GM19438 (cell line): ENCODE results near the gene RPP38.

Experiments used
- ATAC-seq: cut with Tn5 transposase; IDR thresholded peaks from one replicate; pipeline ENCODE4 v1.9.1; 2021; ENCODE audit warnings: low read depth; ENCODE audit not compliant: unreplicated experiment

The RPP38 gene

DNA sequence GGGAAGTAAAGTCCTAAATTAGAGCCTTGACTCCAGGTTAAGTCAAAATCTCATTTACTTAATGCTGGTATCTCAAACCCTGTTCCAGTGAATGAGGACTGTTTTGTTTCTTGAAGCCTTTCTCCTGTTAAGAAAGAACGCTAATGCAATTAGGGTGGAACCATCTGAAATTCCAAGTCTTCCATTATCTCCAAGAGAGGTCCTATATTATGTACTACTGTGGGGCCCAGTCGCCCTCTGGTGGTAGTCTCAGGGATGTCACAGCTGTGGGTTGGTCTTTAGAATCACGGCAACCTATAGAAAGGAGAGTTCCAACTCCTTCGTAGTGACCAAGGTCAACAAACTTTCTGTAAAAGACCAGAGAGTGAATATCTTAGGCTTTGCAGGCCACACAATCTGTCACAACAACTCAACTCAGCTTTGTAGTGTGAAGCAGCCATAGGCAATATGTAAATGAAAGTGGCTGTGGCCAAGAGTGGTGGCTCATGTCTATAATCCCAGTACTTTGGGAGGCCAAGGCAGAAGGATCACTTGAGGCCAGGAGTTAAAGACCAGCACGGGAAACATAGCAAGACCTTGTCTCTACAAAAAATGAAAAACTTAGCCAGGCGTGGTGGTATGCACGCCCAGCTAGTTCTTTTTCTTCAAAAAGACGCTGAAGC lies 9.3 kb downstream of the RPP38 start:
- peak; percentile 93 for ATAC-seq

DNA sequence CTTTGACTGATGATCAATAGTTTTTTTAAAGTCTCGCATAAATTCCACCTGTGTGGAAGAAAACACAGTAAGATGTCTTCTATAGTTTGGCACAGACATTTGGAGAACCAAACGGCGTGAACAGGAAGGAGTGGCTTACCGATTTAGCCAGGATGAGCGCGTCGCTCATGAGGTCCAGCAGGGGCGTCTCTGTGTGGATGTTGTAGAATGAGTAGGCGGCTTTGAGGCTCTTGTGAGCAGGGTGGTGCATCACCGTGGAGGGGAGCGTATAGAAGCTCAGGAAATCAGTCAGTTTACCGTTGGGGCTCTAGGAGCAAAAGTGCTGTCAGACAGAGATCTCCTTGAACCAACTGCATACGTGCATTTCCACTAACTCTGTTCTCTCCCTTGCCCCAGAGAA lies 15.5 kb downstream of the RPP38 start:
- no peak for ATAC-seq

DNA sequence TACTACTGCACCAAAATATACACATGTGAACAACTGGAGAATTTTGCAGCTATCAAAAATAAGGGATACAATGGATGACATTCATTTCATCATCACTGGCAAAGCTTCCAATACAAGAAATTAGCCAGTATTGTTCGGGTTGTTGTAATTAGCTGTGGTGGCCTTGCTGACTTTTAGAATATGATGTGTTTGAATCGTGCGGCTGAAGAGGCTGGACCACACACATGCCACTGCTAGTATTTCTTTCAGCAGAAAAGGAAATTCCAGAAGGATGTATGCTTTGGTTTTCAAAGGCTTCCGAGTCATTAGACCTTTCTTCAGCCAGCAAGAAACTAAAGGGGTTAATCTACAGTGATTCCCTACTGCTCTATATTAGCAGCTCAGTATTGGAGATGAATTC lies 16.6 kb downstream of the RPP38 start:
- no peak for ATAC-seq

DNA sequence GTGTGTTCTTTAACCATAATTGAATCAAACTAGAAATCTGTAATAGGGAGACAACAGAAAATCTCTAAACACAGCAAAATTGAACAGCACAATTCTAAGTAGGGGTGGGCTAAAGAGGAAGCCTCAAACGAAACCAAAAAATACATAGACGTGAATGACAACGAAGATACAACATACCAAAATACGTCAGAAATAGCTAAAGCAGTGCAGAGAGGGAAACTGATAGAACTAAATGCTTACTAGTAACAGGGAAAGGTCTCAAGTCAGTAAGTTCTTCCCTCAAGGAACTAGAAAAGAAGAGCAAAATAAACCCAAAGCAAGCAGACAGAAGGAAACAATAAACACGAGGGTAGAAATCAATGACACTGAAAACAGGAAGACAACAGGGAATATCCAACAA lies 19.1 kb downstream of the RPP38 start:
- no peak for ATAC-seq

DNA sequence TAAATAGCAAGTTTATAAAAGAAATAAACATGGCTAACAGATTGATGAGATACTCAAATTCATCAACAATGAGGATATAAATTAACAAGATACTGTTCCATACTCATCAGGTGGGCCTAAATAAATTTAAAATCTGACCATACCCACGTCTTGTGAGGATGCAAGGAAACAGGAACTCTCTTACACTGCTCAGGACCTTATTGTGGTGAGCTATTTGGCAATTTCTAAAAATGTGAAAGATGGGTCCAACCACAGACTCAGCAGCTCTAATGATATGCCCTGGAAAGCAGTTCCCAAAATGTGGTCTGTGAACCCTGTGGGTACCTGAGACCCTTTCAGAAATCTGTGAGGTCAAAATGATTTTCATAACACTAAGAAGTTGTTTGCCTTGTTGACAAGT lies 21.5 kb downstream of the RPP38 start:
- ATAC-seq, result no peak

DNA sequence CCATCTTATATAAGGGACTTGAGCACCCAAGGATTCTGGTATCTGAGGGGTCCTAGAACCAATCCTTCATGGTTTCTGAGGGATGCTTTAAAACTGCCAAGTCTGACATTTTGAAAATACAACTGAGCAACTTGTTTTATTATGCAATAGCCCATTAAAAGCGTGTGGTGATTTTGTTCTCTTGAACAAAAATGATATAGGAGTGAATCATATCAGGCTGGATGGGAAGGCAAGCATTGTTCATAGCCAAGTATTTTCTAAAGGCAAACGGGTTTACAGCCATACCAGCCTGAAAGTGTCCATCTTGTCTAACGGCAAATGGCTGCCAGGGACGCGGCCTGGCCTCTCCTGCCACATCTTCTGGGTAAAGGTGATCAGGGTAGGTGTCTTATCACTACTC lies 23.4 kb downstream of the RPP38 start:
- no peak for ATAC-seq

DNA sequence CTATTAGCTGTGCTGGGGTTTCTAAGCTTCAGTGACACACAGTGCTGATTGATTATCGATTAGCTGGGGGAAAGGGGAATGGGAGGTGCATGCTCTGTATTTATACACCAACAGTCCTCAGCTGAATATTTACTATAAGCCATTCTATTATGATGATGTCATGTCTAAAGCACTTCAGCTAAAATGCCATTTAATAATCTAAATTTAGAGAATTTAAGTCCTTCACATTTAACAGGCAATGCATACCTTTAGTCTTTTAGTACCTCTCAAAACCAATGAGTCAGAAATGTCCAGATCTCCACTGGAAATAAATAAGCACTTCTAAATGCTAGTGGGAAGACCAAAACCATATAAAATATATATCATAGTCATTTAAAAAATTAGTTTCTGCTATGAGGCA lies 24.6 kb downstream of the RPP38 start:
- ATAC-seq, result no peak

DNA sequence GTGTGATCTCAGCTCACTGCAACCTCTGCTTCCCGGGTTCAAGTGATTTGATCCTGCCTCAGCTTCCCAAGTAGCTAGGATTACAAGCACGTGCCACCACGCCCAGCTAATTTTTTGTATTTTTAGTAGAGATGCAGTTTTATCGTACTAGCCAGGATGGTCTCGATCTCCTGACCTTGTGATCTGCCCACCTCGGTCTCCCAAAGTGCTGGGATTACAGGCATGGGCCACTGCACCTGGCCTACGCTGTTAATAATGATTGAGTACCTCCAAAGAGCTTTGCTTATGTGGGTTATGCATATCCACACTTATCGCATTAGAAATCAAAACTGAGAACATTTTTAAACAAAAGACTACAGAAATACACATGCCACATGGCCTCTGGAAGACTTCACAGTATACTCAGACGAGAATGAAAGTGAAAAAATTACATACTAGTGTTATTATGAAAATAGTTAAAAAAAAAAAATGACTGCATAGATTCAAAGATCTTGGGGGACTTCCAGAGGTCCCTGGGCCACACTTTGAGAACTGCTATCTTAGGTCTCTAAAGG lies 25.4 kb downstream of the RPP38 start:
- no peak for ATAC-seq

DNA sequence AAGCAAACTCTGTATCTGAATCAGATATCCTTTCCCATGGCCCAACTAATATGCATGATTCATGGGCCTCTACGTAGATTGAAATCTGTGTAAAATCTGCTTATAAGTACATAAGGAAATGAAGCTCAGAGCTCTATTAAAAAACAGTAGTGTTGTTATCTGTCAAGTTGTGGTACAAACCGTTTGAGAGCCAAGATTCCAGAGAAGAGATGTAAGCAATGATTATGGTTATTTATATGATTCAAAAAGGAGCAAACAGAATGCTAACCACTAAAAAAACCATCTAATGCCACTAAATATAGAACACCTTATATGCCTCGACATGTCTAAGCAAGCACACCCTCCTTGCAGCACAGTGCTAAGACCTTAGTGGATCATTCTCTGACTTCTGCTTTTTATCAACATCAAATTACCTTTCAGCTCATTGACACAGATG lies 26.6 kb downstream of the RPP38 start:
- ATAC-seq, result no peak

DNA sequence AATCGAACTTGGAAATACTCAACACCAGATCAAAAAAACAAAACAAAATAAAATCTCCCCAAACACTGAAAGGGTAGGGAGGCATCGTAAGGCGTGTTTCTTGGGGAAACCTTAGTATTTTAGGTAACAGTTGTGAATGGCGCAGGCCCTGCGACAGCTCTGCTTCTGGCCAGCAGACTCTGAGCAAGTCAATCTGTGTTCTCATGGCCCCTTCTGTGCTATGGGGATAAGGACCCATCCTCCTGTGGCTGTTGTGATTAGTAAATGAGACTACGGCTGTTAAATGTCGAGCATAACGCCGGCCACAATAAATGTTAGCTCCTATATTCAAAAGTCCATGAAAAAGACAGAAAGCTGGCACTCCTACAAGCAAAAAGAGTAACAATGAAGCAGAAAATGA lies 27.0 kb downstream of the RPP38 start:
- ATAC-seq, result no peak

DNA sequence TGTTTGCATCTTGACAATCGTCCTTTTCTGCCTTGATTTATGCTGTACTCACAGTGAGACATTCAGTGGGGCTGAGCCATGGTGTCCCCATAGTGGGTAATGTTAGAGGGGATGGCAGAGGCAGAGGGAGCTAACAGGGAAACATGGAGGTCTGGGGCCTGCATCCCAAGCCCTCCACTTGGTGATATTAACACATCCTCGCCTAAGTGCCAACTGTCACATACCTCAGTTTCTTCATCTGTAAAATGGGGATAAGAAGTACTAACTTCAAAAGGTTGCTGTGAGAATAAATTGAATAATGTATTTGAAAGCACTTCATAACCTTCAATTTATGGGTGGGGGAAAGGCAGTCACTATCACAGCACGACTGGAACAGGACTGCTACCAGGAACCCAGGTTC lies 27.8 kb downstream of the RPP38 start:
- ATAC-seq, result no peak

DNA sequence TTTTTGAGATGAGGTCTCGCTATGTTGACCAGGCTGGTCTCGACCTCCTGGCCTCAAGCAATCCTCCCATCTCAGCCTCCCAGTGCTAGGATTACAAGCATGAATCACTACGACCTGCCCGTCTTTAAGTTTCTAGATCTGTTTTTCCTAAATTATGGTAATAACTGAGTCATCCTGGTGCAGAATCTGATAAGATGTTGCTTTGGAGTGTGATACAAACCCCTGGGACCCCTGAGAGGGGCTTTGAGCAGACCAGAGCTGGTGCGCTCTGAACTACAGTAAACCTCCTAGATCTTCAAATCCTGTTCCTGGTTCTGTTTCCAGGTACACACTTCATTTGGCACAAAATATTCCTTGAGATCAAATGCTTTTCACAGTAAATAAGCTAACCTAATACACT lies 34.2 kb downstream of the RPP38 start:
- no peak for ATAC-seq

DNA sequence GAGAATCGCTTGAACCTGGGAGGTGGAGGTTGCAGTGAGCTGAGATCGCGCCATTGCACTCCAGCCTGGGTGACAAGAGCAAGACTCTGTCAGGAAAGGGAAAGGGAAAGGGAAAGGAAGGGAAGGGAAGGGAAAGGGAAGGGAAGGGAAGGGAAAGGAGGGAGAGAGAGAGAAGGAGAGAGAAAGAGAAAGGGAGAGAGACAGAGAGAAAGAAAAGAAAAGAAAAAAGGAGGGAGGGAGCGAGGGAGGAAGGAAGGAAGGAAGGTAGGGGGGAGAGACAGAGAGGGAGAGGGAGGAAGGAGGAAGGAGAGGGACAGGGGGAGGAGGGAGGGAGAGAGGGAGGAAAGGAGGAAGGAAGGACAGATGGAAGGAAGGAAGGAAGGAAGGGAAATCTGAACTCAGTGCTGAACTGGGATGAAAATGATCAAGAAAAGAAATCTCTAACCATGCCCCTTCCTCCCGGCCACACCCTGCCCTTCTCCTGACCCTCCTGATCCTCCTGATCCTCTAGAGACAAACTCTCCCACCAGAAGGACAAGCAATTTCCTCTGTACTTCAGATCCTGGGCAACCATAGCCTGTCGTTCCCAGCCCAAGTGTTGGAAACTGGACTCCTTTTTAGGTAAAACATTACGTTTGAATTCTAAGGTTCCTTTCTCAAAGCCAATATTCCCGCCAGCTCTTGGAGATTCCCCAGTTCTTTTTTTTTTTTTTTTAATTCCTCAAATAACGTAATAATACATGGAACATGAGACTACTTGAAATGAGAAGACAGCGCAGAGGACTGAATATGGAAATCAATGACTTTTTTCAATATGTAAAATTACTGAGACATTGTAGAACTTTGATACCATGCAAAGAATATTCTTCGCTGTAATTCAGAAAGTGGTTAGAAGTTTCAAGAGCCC lies 39.2 kb downstream of the RPP38 start:
- no peak for ATAC-seq

DNA sequence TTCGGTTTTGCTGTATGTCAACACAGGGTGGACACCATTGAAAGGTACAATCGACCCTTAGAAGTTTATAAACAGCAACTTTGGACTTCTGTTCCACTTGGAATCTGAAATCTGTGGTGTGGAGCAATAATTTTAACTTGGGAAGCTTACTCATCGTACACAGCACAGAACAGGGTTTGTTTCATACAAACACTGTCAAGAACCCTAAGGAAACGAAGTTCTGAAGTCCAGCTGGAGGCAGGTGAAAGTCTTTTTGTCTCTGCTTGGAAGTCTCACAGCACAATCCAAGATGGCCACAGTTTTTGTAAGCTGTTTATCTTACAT lies 39.8 kb downstream of the RPP38 start:
- no peak for ATAC-seq

DNA sequence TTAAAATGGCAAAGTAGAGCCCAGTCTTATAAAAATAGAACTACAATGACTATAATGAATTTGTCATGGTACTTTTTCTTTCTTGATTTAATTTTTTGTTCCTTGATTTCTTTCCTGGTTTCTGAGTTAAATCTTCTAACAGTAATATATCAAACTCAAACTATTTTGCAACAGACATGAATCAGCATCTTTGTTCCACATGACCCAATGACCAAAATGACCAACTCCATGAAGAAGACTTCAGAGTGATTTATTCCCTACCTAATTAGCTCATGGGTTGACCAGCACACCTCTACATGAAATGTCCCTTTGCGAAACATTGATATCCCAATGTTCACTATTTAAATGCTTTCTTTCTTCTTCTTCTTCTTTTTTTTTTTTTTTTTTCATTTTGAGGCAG lies 40.5 kb downstream of the RPP38 start:
- no peak for ATAC-seq

DNA sequence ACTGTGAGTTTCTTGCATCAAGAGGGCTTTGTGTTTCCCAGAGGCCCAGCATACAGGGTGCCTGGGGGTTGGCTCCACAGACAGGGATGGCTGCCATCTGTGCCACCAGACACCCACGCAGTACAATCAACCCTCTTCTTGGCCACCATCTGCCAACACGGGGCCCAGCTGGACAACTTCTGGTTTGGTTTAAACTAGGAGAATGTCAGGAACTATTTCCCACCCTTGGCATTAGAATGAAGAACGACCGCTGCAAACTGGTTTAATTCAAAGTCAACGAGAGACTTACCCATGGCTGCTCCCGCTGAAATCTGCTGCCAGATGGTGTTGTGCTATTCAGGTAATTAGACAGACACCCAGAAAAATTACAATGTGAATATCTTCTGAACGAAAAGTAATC lies 43.5 kb downstream of the RPP38 start:
- no peak for ATAC-seq

DNA sequence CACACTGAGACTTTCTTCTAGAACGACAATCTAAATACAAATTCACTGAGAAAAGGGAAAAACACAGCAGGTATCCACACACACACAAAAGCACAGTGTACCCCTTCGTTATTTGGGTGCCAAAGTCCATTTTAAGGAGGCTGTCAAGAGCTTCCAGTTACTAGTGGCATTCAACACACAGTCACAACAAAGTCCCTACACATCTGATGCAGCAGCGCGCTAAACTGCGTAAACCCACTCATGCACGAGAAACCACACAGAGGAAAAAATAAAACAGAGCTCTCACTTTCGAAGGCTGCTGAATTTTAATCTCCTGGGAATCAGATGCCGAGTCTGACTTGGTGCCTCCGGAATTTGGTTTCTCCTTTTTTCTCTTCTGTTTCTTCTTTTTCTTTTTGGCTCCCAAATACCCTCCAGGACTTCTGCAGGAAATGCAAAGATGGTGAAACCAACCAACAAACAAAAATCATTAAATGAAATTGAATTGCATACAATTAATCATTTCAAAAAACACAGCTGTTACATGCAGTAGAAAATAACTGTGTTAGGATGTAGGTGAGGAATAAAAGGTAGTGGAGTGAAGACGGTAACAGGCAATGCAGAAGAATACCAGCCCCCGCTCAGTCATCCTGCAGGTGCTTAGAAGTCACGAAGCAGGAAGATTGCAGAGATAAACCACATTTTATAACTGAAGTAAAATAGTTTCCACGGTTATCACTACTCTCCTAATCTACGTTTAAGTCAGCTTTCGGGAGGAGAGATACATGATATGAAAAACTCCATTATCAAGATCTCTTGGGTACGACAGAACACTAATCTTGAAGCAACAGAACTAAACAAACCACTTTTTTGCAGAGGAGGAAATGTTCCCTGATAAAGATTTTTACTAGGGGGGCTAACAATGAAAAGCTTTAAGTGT lies 44.2 kb downstream of the RPP38 start:
- peak; percentile 92 for ATAC-seq

DNA sequence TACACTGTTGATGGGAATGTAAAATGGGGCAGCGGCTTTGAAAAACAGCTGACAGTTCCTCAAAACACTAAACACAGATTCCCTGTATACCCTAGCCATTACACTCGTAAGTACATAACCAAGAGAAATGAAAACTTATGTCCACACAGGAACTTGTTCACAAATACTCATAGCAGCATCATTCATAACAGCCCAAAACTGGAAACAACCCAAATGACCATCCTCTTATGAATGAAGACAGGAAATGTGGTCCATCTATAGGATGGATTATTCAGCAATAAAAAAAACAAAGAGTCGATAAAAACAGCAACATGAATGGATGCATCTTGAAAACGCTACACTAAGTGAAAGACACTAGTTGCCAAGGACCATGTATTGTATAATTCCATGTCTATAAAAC lies 47.6 kb downstream of the RPP38 start:
- ATAC-seq, result no peak

DNA sequence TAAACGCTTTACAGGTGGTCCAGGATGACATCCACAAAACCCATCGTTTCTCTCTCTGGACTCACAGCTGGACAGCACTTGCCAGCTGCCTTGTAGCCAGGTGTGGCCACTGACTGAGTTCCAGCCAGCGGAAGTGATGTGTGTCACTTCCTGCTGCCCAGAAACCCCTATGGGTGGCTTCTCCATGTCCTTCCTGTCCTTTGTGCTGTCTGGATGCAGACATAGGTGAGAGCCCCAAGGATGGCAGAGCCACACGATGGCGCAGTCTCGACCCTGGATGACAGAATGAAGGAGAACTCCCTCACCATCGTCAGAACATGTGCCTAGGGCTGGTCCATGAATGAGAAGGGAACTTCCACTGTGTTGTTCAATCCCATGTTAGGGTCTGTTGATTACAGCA lies 49.2 kb downstream of the RPP38 start:
- ATAC-seq, result no peak

DNA sequence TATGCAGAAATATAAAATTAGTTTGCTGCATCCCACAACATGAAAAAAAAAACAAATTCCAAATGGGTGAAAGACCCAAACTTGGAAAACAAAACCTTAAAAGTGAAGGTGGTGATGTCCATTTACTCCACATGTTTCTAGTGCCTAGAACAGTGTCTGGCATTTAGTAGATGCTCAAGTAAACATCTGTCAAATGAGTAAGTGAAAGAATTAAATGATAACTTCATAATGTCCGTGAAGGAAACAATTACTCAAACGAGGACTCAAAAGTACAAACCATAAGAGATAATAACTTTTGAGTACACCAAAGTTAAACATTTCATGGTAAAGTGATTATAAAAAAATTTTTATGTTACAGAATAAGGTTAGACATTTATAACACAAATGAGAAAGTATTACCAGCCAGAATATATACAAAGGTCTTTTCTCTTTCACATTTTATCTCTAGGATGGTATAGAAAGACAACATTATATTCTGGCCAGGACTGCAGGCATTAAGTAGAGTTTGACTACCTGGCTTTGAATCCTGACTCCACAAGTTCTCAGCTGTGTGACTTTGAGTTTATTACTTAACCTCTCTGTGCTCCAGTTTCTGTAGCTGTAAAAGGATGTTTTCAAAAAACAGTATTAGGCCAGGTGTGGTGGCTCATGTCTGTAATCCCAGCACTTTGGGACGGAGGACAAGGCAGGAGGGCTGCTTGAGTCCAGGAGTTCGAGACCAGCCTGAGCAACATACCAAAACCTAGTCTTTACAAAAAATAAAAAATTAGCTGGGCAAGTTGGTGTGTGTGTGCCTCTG lies 50.6 kb downstream of the RPP38 start:
- no peak for ATAC-seq
